Panc1 (cell line): ENCODE results near the gene MRPS18C. TPM values are rescaled to one million over a fixed set of nuclear protein-coding genes. Genes with fewer than 3 reads are reported as not detected.
"Not testable (repeated sequence)": the region's sequence is repeated elsewhere in the genome, so short reads cannot be mapped to it uniquely, and the experiment has no call there.

ENCODE experiments used
- ATAC-seq: fragments of 200-7000 bp; cut with Tn5 transposase; 2 replicates; pipeline ENCODE4 v1.9.1; 2020; ENCODE audit warnings: mild to moderate bottlenecking, moderate library complexity
- BruUV-seq: library from RNA; stranded (reverse); fragments of 400-500 nt; replicated peaks from 2 replicates; lab custom pipeline; 2021; lab: Mats Ljungman, UMichigan
- CTCF ChIA-PET: fragments of 300-600 bp; sonication (Branson Sonifier 250); formaldehyde crosslinking; loops from one replicate; lab custom pipeline; 2022; ENCODE audit warnings: antibody characterized with exemption; lab: Charles Lee
- POLR2A ChIA-PET: fragments of 300-600 bp; sonication (Branson Sonifier 250); formaldehyde crosslinking; loops from one replicate; lab custom pipeline; 2022; ENCODE audit warnings: antibody characterized with exemption; lab: Charles Lee
- DNase-seq: peaks from one replicate; pipeline ENCODE4 v3.0.0-alpha.2; 2010; ENCODE audit warnings: low read depth, low spot score
- H3K27ac ChIP-seq: 2 replicates; pipeline ENCODE4 v1.5.1; 2011; ENCODE audit warnings: mild to moderate bottlenecking, low read length, inconsistent platforms
- H3K27me3 ChIP-seq: fragments of 200-500 bp; sonication (Bioruptor generic); 2 replicates; pipeline ENCODE4 v1.6.0; 2014; ENCODE audit warnings: low read length, inconsistent platforms; ENCODE audit not compliant: control insufficient read depth, insufficient read depth
- H3K36me3 ChIP-seq: fragments of 200-500 bp; sonication (Bioruptor generic); 2 replicates; pipeline ENCODE4 v1.5.1; 2014; ENCODE audit warnings: inconsistent platforms, mild to moderate bottlenecking, low read length, moderate library complexity; ENCODE audit not compliant: control insufficient read depth, insufficient read depth
- H3K4me1 ChIP-seq: 2 replicates; pipeline ENCODE4 v1.5.1; 2011; ENCODE audit warnings: inconsistent platforms, mild to moderate bottlenecking, low read length, moderate library complexity; ENCODE audit not compliant: control insufficient read depth, insufficient read depth
- H3K4me3 ChIP-seq, 2 experiments: 2 replicates each; pipeline ENCODE4 v1.5.1; 2011 to 2012; ENCODE audit warnings: low read depth in 2 of 2, low read length in 2 of 2, mild to moderate bottlenecking in 2 of 2, inconsistent platforms in 1 of 2, moderate library complexity in 1 of 2
- H3K9me3 ChIP-seq: fragments of 200-500 bp; sonication (Bioruptor generic); 2 replicates; pipeline ENCODE4 v1.5.1; 2014; ENCODE audit warnings: low read depth, mild to moderate bottlenecking, inconsistent platforms, low read length, moderate library complexity; ENCODE audit not compliant: control insufficient read depth, insufficient read depth
- CTCF ChIP-seq: fragments of 450-650 bp; IDR thresholded peaks from 2 replicates; pipeline ENCODE4 v1.5.1; 2017; ENCODE audit warnings: mild to moderate bottlenecking
- POLR2AphosphoS5 ChIP-seq: IDR thresholded peaks from 2 replicates; pipeline ENCODE4 v1.6.1; 2012; ENCODE audit warnings: mild to moderate bottlenecking, low read depth, low read length, moderate library complexity
- REST ChIP-seq, 2 experiments: IDR thresholded peaks; 2 replicates each; pipeline ENCODE4 v1.6.1; 2011 to 2012; ENCODE audit warnings: low read depth in 2 of 2, control low read depth in 1 of 2, low read length in 1 of 2, mild to moderate bottlenecking in 1 of 2, moderate library complexity in 1 of 2; ENCODE audit not compliant: insufficient read depth in 1 of 2
- SIN3A ChIP-seq: IDR thresholded peaks from 2 replicates; pipeline ENCODE4 v1.6.1; 2012; ENCODE audit warnings: low read depth, mild to moderate bottlenecking, low read length, moderate library complexity, borderline replicate concordance; ENCODE audit not compliant: insufficient read depth
- TCF7L2 ChIP-seq: IDR thresholded peaks from 2 replicates; pipeline ENCODE4 v1.6.1; 2011; ENCODE audit warnings: mild to moderate bottlenecking, low read depth, low read length, inconsistent platforms
- in situ Hi-C: cut with HindIII; loops from 2 replicates; pipeline ENCODE4 v1.10.0; 2016; ENCODE audit warnings: low sequenced_read_pairs, low pct_unique_long_range_greater_than_20kb
- intact Hi-C: fragments of 100-400 bp; cut with micrococcal nuclease; formaldehyde crosslinking; loops from one replicate; pipeline ENCODE4 v1.10.0; 2022; ENCODE audit not compliant: unreplicated experiment
- total RNA-seq: library from RNA; stranded (reverse); gene quantifications from one replicate; pipeline ENCODE4 v1.2.1, GENCODE V29; 2021; ENCODE audit not compliant: unreplicated experiment

Gene MRPS18C
- total RNA-seq, 1 experiment from 2014 or later, result 50.8 TPM

GRCh38 chr4:83498187-83498586, 42.3 kb downstream of the MRPS18C start:
- BruUV-seq, result no TSS peak
- in situ Hi-C loops, result no loop called here

GRCh38 chr4:83501671-83502070, 45.8 kb downstream of the MRPS18C start:
- intact Hi-C loops, BruUV-seq, in situ Hi-C loops, H3K36me3 ChIP-seq, H3K9me3 ChIP-seq, H3K4me3 ChIP-seq, ATAC-seq, CTCF ChIA-PET, DNase-seq, POLR2A ChIA-PET, H3K27ac ChIP-seq, H3K4me1 ChIP-seq, H3K27me3 ChIP-seq: not testable (repeated sequence)

More at GRCh38 chr4:83498187-83498586, 42.3 kb downstream of the MRPS18C start:
- ChIA-PET CTCF (no interaction called here), POLR2A (no interaction called here)
- Histone ChIP-seq H3K27ac (no peak overlapping the region), H3K9me3 (no peaks in the 10 kb centered on the region), H3K27me3 (no peaks in the 10 kb centered on the region), H3K4me3 (no peak overlapping the region), H3K4me1 (no peaks in the 10 kb centered on the region), H3K36me3 (no peaks in the 10 kb centered on the region)
- DNase-seq (no peak), ATAC-seq (no peak)
- TF ChIP-seq SIN3A (no peak), REST (IDR thresholded peaks at IDR 0.05; ENCODE audit: insufficient read depth in 1 of 2, low read depth in 2 of 2, low read length in 1 of 2) (no peak), POLR2AphosphoS5 (no peak), TCF7L2 (no peak), CTCF (no peak)
- intact Hi-C loops, result no loop called here

GRCh38 chr4:83503974-83504373, 48.1 kb downstream of the MRPS18C start:
- DNase-seq (no peak), ATAC-seq (no peak)
- ChIA-PET POLR2A (no interaction called here), CTCF (no interaction called here)
- TF ChIP-seq SIN3A, result no peak
- no peak for TF ChIP-seq TCF7L2
- TF ChIP-seq CTCF, result no peak
- no peak for TF ChIP-seq REST (IDR thresholded peaks at IDR 0.05; ENCODE audit: insufficient read depth in 1 of 2, low read depth in 2 of 2, low read length in 1 of 2)
- no peak for TF ChIP-seq POLR2AphosphoS5
- in situ Hi-C loops, result no loop called here
- no peak overlapping the region for H3K27ac ChIP-seq
- no peaks in the 10 kb centered on the region for H3K27me3 ChIP-seq
- no peaks in the 10 kb centered on the region for H3K9me3 ChIP-seq
- BruUV-seq, result no TSS peak
- no peaks in the 10 kb centered on the region for H3K36me3 ChIP-seq
- intact Hi-C loops, result no loop called here
- H3K4me1 ChIP-seq, result no peaks in the 10 kb centered on the region
- no peak overlapping the region for H3K4me3 ChIP-seq
